Kidney (tissue), 22 donors: ENCODE data around the gene MDM1. TPM values are rescaled to one million over a fixed set of nuclear protein-coding genes. Genes with fewer than 3 reads are reported as not detected.

Experiments
- DNase-seq, 5 donors: peaks; one replicate each; pipeline ENCODE4 v3.0.0-alpha.2; 2013 to 2020
- FAIRE-seq: peaks from 2 replicates; lab custom pipeline; 2012; peaks lifted over from hg19 to GRCh38; lab: Jason Lieb, UNC
- H3K27ac ChIP-seq, 2 donors: one replicate each; pipeline ENCODE4 v1.7.0; 2013; ENCODE audit warnings: low read depth in 2 of 2, low read length in 2 of 2, inconsistent platforms in 1 of 2
- H3K27me3 ChIP-seq: one replicate; pipeline ENCODE4 v1.7.1; 2013; ENCODE audit warnings: low read length, inconsistent platforms; ENCODE audit not compliant: control insufficient read depth, insufficient read depth
- H3K36me3 ChIP-seq, 3 donors: one replicate each; pipeline versions ENCODE4 v1.7.0 to v1.7.1; 2013; ENCODE audit warnings: low read length in 3 of 3, control low read depth in 1 of 3, inconsistent platforms in 1 of 3; ENCODE audit not compliant: insufficient read depth in 3 of 3, control insufficient read depth in 2 of 3
- H3K4me1 ChIP-seq, 3 donors: one replicate each; pipeline versions ENCODE4 v1.7.0 to v1.7.1; 2013; ENCODE audit warnings: low read length in 3 of 3, inconsistent platforms in 1 of 3, low read depth in 1 of 3; ENCODE audit not compliant: control insufficient read depth in 2 of 3, insufficient read depth in 2 of 3
- H3K4me3 ChIP-seq, 3 donors: one replicate each; pipeline versions ENCODE4 v1.7.0 to v1.8.1; 2013; ENCODE audit warnings: low read length in 3 of 3, control low read depth in 1 of 3, inconsistent platforms in 1 of 3
- H3K9ac ChIP-seq, 3 donors: one replicate each; pipeline versions ENCODE4 v1.7.0 to v1.7.1; 2013; ENCODE audit warnings: low read length in 3 of 3, control low read depth in 1 of 3, inconsistent platforms in 1 of 3
- H3K9me3 ChIP-seq, 3 donors: one replicate each; pipeline versions ENCODE4 v1.7.0 to v1.7.1; 2013; ENCODE audit warnings: low read length in 3 of 3, control low read depth in 1 of 3, inconsistent platforms in 1 of 3; ENCODE audit not compliant: control insufficient read depth in 2 of 3, insufficient read depth in 1 of 3
- intact Hi-C: fragments of 100-400 bp; cut with DNase I; formaldehyde crosslinking; loops from one replicate; pipeline ENCODE4 v1.11.1; 2022
- long read RNA-seq, 10 donors: library from polyadenylated mRNA in 1 of 10; unstranded in 1 of 10; transcript quantifications; one replicate each; pipeline ENCODE4 v2.0.0 and lab custom pipeline, GENCODE V29; 2021 to 2026
- polyA plus RNA-seq: library from polyadenylated mRNA; stranded (reverse); fragments of 350-450 nt; fragmentation: Illumina TruSeq; extraction: RNeasy Lipid Tissue Mini Kit (QIAGEN cat#74804); gene quantifications from one replicate; pipeline ENCODE4 v1.2.3, GENCODE V29; 2014; ENCODE audit warnings: low read depth, low replicate concordance; ENCODE audit not compliant: insufficient read depth
- total RNA-seq: library from RNA; stranded (reverse); fragmentation: NEBNext Ultra II Directional; extraction: Animal tissue kit (Norgen Biotek cat#: 25700); gene quantifications from one replicate; pipeline ENCODE4 v1.2.1, GENCODE V29; 2021
- TF ChIP-seq, protein P1 (sequence below): IDR thresholded peaks from 3 replicates; pipeline ENCODE4 v1.5.1; 2012; ENCODE audit warnings: mild to moderate bottlenecking, moderate library complexity, borderline replicate concordance; ENCODE audit not compliant: insufficient read depth; ENCODE audit errors: extremely low read depth
- donor health status: control.
- donor health status: control.
- donor health status: control.
- donor health status: control.
- donor health status: control.
- donor health status: DM: yes; HTN: yes; CAD: no.
- donor health status: Normal renal cell carcinoma (clear cell type).

MDM1 gene, protein sequence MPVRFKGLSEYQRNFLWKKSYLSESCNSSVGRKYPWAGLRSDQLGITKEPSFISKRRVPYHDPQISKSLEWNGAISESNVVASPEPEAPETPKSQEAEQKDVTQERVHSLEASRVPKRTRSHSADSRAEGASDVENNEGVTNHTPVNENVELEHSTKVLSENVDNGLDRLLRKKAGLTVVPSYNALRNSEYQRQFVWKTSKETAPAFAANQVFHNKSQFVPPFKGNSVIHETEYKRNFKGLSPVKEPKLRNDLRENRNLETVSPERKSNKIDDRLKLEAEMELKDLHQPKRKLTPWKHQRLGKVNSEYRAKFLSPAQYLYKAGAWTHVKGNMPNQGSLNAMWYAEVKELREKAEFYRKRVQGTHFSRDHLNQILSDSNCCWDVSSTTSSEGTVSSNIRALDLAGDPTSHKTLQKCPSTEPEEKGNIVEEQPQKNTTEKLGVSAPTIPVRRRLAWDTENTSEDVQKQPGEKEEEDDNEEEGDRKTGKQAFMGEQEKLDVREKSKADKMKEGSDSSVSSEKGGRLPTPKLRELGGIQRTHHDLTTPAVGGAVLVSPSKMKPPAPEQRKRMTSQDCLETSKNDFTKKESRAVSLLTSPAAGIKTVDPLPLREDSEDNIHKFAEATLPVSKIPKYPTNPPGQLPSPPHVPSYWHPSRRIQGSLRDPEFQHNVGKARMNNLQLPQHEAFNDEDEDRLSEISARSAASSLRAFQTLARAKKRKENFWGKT
- 14.1 TPM for total RNA-seq
- 8.9 TPM for polyA plus RNA-seq
- long read RNA-seq, donor 1, partial matches to known transcripts, result 0 of 4 reads
- long read RNA-seq, donor 1, other reads (novel, unspliced or antisense), result 0 of 4 reads
- long read RNA-seq, donor 2, transcript MDM1-205 (3 exons, 2,170 nt), result major isoform, 9 of 11 reads
- long read RNA-seq, donor 2, partial matches to known transcripts, result 0 of 11 reads
- long read RNA-seq, donor 2, other reads (novel, unspliced or antisense), result 0 of 11 reads
- long read RNA-seq, donor 3, partial matches to known transcripts, result 0 of 3 reads
- long read RNA-seq, donor 3, other reads (novel, unspliced or antisense), result 0 of 3 reads
- long read RNA-seq, donor 4, partial matches to known transcripts, result 0 of 5 reads
- long read RNA-seq, donor 4, other reads (novel, unspliced or antisense), result 0 of 5 reads
- long read RNA-seq, donor 5, result 0 reads
- long read RNA-seq, donor 6, partial matches to known transcripts, result 0 of 2 reads
- long read RNA-seq, donor 6, other reads (novel, unspliced or antisense), result 0 of 2 reads
- long read RNA-seq, donor 7, partial matches to known transcripts, result 0 of 8 reads
- long read RNA-seq, donor 7, other reads (novel, unspliced or antisense), result 4 of 8 reads
- long read RNA-seq, donor 8, partial matches to known transcripts, result 0 of 4 reads
- long read RNA-seq, donor 8, other reads (novel, unspliced or antisense), result 0 of 4 reads
- long read RNA-seq, donor 9, result 0 reads
- long read RNA-seq, donor 10, partial matches to known transcripts, result 0 of 7 reads
- long read RNA-seq, donor 10, other reads (novel, unspliced or antisense), result 0 of 7 reads

DNA sequence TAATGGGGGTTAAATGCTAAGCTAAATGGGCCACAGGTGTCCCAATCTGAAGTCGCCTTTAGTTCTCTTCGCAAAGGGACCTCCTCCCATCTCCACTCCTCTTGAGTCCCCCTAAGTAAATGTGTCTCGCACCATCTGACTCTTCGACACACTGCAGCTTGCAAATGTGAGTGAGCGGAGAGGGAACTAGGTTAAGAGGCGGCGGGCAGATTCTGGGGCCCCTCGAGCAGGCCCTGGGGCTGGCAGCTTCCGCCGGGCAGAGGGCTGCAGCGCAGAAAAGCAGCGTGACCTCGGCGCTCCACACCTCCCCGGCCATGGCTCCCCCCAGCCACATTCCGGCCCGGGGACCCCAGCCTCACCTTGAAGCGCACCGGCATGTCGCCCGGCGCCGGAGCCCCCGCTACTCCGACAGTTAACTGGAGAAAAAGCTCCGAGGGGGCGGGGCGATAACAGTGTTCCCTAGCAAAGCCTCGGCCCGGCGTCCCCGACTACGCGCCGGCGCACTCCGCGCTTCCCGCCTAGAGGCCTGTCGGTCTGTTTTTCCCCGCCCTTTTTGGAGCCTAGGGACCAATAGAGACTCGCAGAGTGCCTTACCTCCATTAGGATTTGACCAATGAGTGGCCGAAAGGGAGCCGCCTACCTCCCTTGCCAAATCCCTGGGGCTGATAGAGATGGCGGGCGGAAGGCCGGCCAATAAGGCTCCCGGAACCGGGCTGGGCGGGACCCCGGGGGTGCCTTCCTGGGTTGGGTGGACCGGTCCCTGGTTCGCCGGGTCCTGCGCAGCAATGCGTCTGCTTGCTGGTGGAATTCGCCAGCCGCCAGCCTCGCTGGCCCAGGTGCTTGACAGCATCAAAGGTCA is at the start of gene MDM1:
TSS of gene MDM1 (minus strand) at position 494 of the 859 bp plus-strand sequence. CDS start at position 377, 117 bp downstream.
- Histone ChIP-seq H3K9ac (peak within 1 kb of the TSS; percentile 62 to 71 (median 68)), H3K27ac (peak within 1 kb of the TSS; percentile 2 to 26), H3K27me3 (no peaks in the 10 kb centered on the region), H3K9me3 (no peaks in the 10 kb centered on the region), H3K4me1 (peaks cover 3 to 7% (median 3%) of the 10 kb centered on the region in 3 donors), H3K36me3 (no peaks in the 10 kb centered on the region), H3K4me3 (peak within 1 kb of the TSS; percentile 81 to 89 (median 87))
- TF ChIP-seq, protein P1, sequence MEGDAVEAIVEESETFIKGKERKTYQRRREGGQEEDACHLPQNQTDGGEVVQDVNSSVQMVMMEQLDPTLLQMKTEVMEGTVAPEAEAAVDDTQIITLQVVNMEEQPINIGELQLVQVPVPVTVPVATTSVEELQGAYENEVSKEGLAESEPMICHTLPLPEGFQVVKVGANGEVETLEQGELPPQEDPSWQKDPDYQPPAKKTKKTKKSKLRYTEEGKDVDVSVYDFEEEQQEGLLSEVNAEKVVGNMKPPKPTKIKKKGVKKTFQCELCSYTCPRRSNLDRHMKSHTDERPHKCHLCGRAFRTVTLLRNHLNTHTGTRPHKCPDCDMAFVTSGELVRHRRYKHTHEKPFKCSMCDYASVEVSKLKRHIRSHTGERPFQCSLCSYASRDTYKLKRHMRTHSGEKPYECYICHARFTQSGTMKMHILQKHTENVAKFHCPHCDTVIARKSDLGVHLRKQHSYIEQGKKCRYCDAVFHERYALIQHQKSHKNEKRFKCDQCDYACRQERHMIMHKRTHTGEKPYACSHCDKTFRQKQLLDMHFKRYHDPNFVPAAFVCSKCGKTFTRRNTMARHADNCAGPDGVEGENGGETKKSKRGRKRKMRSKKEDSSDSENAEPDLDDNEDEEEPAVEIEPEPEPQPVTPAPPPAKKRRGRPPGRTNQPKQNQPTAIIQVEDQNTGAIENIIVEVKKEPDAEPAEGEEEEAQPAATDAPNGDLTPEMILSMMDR, result no peak
- DNase-seq (peak; percentile 97 to 100 (median 98)), FAIRE-seq (peak; percentile 97)
- intact Hi-C loops, result no loop called here

DNA sequence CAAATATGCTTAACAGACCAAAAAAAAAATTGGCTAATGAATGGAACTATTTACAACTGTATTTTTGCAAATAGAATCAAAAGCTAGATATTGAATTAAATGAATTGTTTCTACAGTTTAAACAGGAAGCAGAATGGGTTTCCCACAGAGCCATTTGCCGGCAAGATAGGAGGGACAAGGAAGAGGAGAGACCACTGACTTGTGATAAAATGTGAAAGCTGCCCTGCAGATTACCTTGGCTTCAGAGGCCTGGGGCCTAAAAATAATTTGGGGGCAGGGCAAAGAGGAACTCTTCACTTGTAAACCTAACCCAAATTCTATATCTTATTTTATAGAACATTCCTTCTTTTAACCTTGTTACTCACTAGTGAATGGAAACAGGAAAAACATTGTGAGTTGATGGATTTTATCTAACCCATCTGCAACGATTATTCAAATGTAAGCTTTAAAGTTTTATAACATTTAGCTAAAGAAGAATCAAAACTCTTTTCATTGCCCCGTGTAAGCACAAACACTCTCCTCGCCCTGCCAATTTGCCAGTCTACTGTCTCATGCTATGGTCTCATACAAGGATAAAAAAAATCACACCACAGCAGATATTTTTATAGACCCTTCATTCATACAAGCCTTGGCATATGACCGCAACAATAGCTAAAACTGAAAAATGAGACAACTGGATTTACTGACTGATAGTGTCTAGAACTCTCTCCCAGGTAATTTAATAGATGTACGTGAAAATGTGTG is 49.5 kb upstream of the MDM1 start:
- DNase-seq (no peak), FAIRE-seq (no peak)
- no peaks in the 10 kb centered on the region for H3K36me3 ChIP-seq
- no peak overlapping the region for H3K27ac ChIP-seq
- H3K27me3 ChIP-seq, result no peaks in the 10 kb centered on the region
- intact Hi-C loops, result no loop called here
- H3K4me1 ChIP-seq, result peaks cover 0 to 4% (median 2%) of the 10 kb centered on the region in 3 donors
- H3K4me3 ChIP-seq, result no peak overlapping the region
- TF ChIP-seq, protein P1, result no peak
- H3K9me3 ChIP-seq, result no peaks in the 10 kb centered on the region
- no peak overlapping the region for H3K9ac ChIP-seq
